HepG2 (cell line): Measurements from ENCODE around the gene TPRN. TPM values are rescaled to one million over a fixed set of nuclear protein-coding genes. Genes with fewer than 3 reads are reported as not detected.

Experiments used
- BHLHE40 ChIP-seq: IDR thresholded peaks from 2 replicates; pipeline ENCODE4 v1.6.1; 2011; ENCODE audit warnings: low read length, improper control_type of control experiment
- CREM ChIP-seq, 2 experiments: sonication (generic) in 1 of 2; formaldehyde crosslinking in 1 of 2; IDR thresholded peaks; 2 replicates each; pipeline versions ENCODE4 v1.4.0 to v1.6.1; 2016 to 2020; ENCODE audit warnings: antibody characterized with exemption in 1 of 2, mild to moderate bottlenecking in 1 of 2, missing genetic modification reagents in 1 of 2
- FOXK1 ChIP-seq: sonication (generic); formaldehyde crosslinking; IDR thresholded peaks from 2 replicates; pipeline ENCODE4 v1.4.0; 2020; ENCODE audit warnings: low read depth, missing genetic modification reagents, borderline replicate concordance
- GATAD2A ChIP-seq: IDR thresholded peaks from 2 replicates; pipeline ENCODE4 v1.6.1; 2016
- HNRNPUL1 ChIP-seq: fragments of 200-400 bp; formaldehyde crosslinking; IDR thresholded peaks from 2 replicates; pipeline ENCODE4 v1.6.1; 2017; ENCODE audit warnings: low read depth, mild to moderate bottlenecking, low read length, moderate library complexity
- ISL2 ChIP-seq: sonication (generic); formaldehyde crosslinking; IDR thresholded peaks from 2 replicates; pipeline ENCODE4 v1.5.0; 2020; ENCODE audit warnings: missing genetic modification reagents
- MYNN ChIP-seq: sonication (generic); formaldehyde crosslinking; IDR thresholded peaks from 2 replicates; pipeline ENCODE4 v1.4.0; 2020; ENCODE audit warnings: mild to moderate bottlenecking, low read depth, missing genetic modification reagents
- PHF8 ChIP-seq: sonication (generic); formaldehyde crosslinking; IDR thresholded peaks from 2 replicates; pipeline ENCODE4 v1.5.0; 2020; ENCODE audit warnings: missing genetic modification reagents
- REPIN1 ChIP-seq: sonication (generic); formaldehyde crosslinking; IDR thresholded peaks from 2 replicates; pipeline ENCODE4 v1.8.0; 2022; ENCODE audit warnings: missing genetic modification reagents, low read depth, mild to moderate bottlenecking, borderline replicate concordance
- SRSF1 ChIP-seq: fragments of 200-400 bp; formaldehyde crosslinking; optimal IDR thresholded peaks from 2 replicates; pipeline ENCODE3; 2017; ENCODE audit warnings: mild to moderate bottlenecking, low read depth, low read length, moderate library complexity
- TEAD3 ChIP-seq: optimal IDR thresholded peaks from 2 replicates; pipeline ENCODE3; 2016; ENCODE audit warnings: borderline replicate concordance
- ZMYM4 ChIP-seq: sonication (generic); formaldehyde crosslinking; IDR thresholded peaks from 2 replicates; pipeline ENCODE4 v1.8.1; 2023; ENCODE audit warnings: mild to moderate bottlenecking, missing genetic modification reagents
- ZNF564 ChIP-seq: sonication (generic); formaldehyde crosslinking; IDR thresholded peaks from 2 replicates; pipeline ENCODE4 v1.8.1; 2023; ENCODE audit warnings: mild to moderate bottlenecking, missing genetic modification reagents
- ZNF816 ChIP-seq: sonication (generic); formaldehyde crosslinking; IDR thresholded peaks from 2 replicates; pipeline ENCODE4 v1.8.0; 2022; ENCODE audit warnings: missing genetic modification reagents, mild to moderate bottlenecking, borderline replicate concordance
- polyA plus RNA-seq, 8 experiments: library from polyadenylated mRNA; depleted of rRNA in 3 of 8; stranded (reverse) in 7 of 8; unstranded in 1 of 8; fragments of >200 nt; fragmentation: Illumina TruSeq in 4 of 8; extraction: Trizol in 4 of 8; gene quantifications; 2 replicates each; pipeline versions ENCODE4 v1.2.1 to v1.2.3, GENCODE V29; 2011 to 2016; ENCODE audit warnings: low read depth in 4 of 8, missing spikeins in 1 of 8, mixed read lengths in 1 of 8; ENCODE audit not compliant: insufficient read depth in 1 of 8
- total RNA-seq, 5 experiments: library from RNA; depleted of rRNA; stranded (reverse); fragments of >200 nt; fragmentation: Illumina TruSeq; extraction: Trizol; gene quantifications; 2 replicates each; pipeline ENCODE4 v1.2.3, GENCODE V29; 2016; ENCODE audit warnings: low read depth in 1 of 5
- TF ChIP-seq, protein P1 (sequence below): sonication (generic); formaldehyde crosslinking; IDR thresholded peaks from 2 replicates; pipeline ENCODE4 v1.5.0; 2020; ENCODE audit warnings: mild to moderate bottlenecking, missing genetic modification reagents, borderline replicate concordance
- TF ChIP-seq, protein P2 (sequence below): sonication (generic); formaldehyde crosslinking; IDR thresholded peaks from 2 replicates; pipeline ENCODE4 v1.5.1; 2020; ENCODE audit warnings: mild to moderate bottlenecking, moderate library complexity, missing genetic modification reagents
- TF ChIP-seq, protein P3 (sequence below): sonication (generic); formaldehyde crosslinking; IDR thresholded peaks from 2 replicates; pipeline ENCODE4 v1.4.0; 2020; ENCODE audit warnings: mild to moderate bottlenecking, low read depth, missing genetic modification reagents
- TF ChIP-seq, protein P4 (sequence below): sonication (generic); formaldehyde crosslinking; IDR thresholded peaks from 2 replicates; pipeline ENCODE4 v1.8.1; 2022; ENCODE audit warnings: low read depth, mild to moderate bottlenecking, missing genetic modification reagents
- TF ChIP-seq, protein P5 (sequence below): sonication (generic); formaldehyde crosslinking; IDR thresholded peaks from 2 replicates; pipeline ENCODE4 v1.4.0; 2020; ENCODE audit warnings: missing genetic modification reagents

Gene TPRN
- total and polyA plus RNA-seq, 2 of the 13 experiments (the other 11 are each of a cell fraction or from before 2014, with no cell fraction given): 10.1 to 19.2 TPM

DNA sequence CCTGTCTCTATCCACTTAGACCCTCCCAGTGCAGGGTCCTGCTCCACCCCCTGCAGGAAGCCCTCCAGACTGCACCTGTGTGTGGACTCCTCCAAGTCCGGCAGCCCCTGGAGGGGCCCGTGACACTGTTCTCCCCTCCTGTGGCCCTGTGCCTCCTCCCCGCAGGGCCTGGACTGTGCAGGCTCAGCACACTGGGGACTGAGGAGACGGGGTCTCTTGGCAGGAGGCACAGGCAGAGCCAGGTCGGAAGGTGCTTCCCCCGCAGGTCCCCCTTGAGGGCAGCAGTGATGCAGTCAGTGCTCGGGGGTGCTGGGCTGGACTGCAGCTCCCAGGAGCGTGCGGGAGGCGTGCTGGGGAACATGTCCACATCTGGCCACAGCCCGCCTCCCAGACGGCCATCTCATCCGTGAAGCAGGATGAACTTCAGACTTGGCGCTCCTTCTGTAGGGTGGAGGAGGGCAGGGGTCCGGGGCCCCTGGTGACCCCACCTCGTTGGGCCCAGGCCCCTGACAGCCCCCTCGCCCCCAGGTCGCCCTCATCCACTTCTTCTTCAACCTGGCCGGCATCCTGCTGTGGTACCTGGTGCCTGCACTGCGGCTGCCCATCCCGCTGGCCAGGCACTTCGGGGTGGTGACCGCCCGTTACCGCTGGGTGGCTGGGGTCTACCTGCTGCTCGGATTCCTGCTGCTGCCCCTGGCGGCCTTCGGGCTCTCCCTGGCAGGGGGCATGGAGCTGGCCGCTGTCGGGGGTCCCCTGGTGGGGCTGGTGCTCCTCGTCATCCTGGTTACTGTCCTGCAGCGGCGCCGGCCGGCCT, 35.1 kb upstream of the TPRN start (continued):
- TF ChIP-seq, protein P1, sequence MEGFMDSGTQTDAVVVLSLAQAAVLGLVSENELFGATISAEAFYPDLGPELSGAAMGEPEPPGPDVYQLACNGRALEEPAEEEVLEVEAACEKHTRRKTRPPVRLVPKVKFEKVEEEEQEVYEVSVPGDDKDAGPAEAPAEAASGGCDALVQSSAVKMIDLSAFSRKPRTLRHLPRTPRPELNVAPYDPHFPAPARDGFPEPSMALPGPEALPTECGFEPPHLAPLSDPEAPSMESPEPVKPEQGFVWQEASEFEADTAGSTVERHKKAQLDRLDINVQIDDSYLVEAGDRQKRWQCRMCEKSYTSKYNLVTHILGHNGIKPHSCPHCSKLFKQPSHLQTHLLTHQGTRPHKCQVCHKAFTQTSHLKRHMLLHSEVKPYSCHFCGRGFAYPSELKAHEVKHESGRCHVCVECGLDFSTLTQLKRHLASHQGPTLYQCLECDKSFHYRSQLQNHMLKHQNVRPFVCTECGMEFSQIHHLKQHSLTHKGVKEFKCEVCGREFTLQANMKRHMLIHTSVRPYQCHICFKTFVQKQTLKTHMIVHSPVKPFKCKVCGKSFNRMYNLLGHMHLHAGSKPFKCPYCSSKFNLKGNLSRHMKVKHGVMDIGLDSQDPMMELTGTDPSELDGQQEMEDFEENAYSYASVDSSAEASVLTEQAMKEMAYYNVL (CRISPR knock-in tag): no peak
- TF ChIP-seq TEAD3: no peak
- TF ChIP-seq REPIN1 (CRISPR knock-in tag): no peak; the same call in 1 of the 2 replicates
- TF ChIP-seq ZNF564 (CRISPR knock-in tag): peak; percentile 47; the same call in 1 of the 2 replicates
- TF ChIP-seq PHF8: no peak
- TF ChIP-seq ISL2 (CRISPR knock-in tag): no peak
- TF ChIP-seq, protein P2, sequence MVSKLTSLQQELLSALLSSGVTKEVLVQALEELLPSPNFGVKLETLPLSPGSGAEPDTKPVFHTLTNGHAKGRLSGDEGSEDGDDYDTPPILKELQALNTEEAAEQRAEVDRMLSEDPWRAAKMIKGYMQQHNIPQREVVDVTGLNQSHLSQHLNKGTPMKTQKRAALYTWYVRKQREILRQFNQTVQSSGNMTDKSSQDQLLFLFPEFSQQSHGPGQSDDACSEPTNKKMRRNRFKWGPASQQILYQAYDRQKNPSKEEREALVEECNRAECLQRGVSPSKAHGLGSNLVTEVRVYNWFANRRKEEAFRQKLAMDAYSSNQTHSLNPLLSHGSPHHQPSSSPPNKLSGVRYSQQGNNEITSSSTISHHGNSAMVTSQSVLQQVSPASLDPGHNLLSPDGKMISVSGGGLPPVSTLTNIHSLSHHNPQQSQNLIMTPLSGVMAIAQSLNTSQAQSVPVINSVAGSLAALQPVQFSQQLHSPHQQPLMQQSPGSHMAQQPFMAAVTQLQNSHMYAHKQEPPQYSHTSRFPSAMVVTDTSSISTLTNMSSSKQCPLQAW (CRISPR knock-in tag): no peak
- no peak; the same call in 1 of the 2 replicates for TF ChIP-seq GATAD2A
- TF ChIP-seq, protein P3, sequence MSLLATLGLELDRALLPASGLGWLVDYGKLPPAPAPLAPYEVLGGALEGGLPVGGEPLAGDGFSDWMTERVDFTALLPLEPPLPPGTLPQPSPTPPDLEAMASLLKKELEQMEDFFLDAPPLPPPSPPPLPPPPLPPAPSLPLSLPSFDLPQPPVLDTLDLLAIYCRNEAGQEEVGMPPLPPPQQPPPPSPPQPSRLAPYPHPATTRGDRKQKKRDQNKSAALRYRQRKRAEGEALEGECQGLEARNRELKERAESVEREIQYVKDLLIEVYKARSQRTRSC (CRISPR knock-in tag): no peak
- no peak for TF ChIP-seq HNRNPUL1
- no peak for TF ChIP-seq ZMYM4 (CRISPR knock-in tag)
- no peak for TF ChIP-seq FOXK1 (CRISPR knock-in tag)
- TF ChIP-seq BHLHE40: peak; percentile 61; the same call in 1 of the 2 replicates
- TF ChIP-seq, protein P4, sequence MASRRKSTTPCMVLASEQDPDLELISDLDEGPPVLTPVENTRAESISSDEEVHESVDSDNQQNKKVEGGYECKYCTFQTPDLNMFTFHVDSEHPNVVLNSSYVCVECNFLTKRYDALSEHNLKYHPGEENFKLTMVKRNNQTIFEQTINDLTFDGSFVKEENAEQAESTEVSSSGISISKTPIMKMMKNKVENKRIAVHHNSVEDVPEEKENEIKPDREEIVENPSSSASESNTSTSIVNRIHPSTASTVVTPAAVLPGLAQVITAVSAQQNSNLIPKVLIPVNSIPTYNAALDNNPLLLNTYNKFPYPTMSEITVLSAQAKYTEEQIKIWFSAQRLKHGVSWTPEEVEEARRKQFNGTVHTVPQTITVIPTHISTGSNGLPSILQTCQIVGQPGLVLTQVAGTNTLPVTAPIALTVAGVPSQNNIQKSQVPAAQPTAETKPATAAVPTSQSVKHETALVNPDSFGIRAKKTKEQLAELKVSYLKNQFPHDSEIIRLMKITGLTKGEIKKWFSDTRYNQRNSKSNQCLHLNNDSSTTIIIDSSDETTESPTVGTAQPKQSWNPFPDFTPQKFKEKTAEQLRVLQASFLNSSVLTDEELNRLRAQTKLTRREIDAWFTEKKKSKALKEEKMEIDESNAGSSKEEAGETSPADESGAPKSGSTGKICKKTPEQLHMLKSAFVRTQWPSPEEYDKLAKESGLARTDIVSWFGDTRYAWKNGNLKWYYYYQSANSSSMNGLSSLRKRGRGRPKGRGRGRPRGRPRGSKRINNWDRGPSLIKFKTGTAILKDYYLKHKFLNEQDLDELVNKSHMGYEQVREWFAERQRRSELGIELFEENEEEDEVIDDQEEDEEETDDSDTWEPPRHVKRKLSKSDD (CRISPR knock-in tag): no peak
- TF ChIP-seq ZNF816 (CRISPR knock-in tag): no peak
- TF ChIP-seq, protein P5, sequence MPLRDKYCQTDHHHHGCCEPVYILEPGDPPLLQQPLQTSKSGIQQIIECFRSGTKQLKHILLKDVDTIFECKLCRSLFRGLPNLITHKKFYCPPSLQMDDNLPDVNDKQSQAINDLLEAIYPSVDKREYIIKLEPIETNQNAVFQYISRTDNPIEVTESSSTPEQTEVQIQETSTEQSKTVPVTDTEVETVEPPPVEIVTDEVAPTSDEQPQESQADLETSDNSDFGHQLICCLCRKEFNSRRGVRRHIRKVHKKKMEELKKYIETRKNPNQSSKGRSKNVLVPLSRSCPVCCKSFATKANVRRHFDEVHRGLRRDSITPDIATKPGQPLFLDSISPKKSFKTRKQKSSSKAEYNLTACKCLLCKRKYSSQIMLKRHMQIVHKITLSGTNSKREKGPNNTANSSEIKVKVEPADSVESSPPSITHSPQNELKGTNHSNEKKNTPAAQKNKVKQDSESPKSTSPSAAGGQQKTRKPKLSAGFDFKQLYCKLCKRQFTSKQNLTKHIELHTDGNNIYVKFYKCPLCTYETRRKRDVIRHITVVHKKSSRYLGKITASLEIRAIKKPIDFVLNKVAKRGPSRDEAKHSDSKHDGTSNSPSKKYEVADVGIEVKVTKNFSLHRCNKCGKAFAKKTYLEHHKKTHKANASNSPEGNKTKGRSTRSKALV (CRISPR knock-in tag): 0 out of 2 replicates have a peak, but pooled peaks have one; percentile 39
- no peak for TF ChIP-seq CREM (IDR thresholded peaks at IDR 0.05)
- TF ChIP-seq CREM (CRISPR knock-in tag; IDR thresholded peaks at IDR 0.05): no peak
- no peak for TF ChIP-seq SRSF1
- TF ChIP-seq MYNN (CRISPR knock-in tag): no peak
